SKM-1 treated with dmso at 0.1 percent for 144 hours (cell line): Measurements from ENCODE around the gene ARL5C.
A peak's percentile ranks its signal among the peaks of the same experiment; 100 is the strongest.

Source experiments
- DNase-seq: peaks from one replicate; lab custom pipeline; 2025; ENCODE audit not compliant: unreplicated experiment; lab: John Stamatoyannopoulos, UW

The ARL5C gene

DNA sequence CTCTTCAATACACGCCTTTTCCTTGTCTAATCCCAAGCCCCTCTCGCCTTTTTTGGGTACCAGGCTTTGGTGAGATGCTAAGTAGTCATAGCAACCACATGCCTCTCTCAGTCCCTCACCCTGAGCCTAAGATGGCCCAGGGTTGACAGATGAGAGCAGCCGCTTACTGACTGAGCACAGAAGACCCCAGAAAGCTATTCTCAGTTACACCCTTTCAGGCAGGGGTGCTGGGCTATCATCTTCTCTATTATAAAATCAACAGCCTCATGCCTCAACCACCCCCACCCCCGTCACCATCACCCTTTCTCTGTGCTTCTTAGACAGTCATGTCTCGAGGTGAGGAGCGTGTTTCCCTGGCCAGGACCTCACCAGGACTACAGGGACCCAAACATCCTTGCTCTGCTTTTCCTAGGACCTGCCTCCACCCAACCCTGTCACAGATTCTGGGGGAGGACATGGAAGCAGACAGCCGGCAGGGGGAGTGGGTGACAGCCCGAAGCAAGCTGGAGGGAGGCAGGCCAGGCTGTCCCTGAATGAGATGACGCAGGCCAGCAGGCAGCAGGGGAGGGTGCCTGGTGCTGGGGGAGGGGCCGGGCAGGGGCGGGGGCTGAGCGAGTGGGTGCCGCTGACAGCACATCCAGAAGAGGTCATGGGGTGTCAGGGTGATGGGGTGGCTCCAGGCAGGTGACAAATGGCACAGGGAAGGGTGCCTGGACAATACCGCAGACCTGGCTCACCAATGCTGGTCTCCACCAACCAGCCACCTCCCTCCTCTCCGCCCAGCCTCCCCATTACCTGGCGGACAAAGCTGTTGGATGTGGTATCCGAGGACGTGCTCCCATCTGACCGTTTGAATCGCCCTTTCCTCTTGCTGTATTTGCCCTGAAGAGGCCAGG is 28.4 kb upstream of the ARL5C start:
- DNase-seq = peak; percentile 44

- DNase-seq = no peak
Measured at GRCh38 chr17:39193346-39193745, 27.4 kb upstream of the ARL5C start.

GRCh38 chr17:39192901-39193300 is 26.9 kb upstream of the ARL5C start:
- DNase-seq = no peak

DNA sequence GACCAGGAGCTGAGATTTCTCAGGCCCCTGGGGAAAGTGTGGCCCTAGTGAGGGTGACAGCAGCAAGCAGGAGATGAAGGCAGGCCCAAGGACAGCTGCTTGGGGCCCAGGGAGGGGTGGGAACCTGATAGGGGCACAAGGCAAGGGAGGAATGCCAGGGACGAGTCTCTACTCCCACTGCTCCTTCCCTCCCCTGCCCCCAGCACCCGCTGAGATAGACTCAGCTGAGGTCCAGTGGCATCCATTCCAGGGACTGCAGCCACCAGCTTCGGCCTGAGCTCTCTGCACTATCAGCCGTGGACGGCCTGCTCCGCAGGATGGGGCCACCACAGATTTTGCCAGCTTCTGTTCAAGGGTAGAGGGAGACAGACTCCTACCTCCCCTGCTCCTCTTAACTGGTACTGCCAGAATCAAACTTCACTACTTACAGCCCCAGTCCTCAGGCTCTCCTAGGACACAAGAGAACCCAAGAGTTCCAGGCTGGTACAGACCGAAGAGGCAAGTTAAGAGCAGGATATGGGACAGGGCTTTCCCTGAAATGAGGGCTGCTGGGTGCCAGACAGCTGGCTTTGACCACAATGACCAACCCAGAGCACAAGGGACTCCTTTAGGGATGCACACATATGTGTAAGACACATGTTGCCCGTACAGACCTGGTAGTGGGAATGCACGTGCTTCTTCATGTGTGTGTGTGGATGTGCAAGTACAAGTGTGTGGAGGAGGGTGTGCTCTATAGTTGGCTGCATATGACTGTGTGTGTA is 26.0 kb upstream of the ARL5C start:
- DNase-seq = no peak

DNA sequence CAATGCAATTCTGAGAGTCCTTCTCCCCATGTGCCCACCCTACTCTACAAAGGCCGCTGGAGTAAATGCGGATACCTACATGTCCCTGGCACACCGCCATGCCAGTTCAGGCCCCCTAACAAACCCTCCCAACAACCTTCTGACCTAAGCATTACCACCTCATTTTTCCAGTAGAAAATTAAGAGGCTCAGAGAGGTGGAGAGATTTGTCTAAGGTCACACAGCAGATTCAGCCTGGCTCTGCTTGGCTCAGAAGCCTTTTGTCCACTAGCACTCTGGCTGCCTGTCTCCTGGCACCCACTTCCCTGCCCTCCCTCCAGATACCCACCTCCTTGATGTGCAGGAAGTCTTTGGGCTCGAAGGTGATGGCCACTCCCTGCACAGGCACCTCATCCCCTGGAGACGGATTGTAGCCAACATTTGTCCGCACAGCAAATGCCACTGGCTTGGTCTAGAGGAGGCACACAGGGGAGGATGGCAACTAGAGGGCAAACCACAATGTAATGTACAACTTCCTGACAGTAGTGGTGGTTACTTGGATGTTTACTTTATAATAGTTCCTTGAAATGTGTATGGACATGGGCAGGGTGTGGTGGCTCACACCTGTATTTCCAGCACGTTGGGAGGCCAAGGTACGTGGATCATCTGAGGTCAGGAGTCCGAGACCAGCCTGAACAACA is 21.3 kb upstream of the ARL5C start:
- DNase-seq = peak; percentile 17

GRCh38 chr17:39186481-39187002 is 20.6 kb upstream of the ARL5C start:
- DNase-seq = no peak

GRCh38 chr17:39183720-39184119 is 17.8 kb upstream of the ARL5C start:
- no peak for DNase-seq

- no peak for DNase-seq
Measured at GRCh38 chr17:39183045-39183444, 17.1 kb upstream of the ARL5C start.

DNA sequence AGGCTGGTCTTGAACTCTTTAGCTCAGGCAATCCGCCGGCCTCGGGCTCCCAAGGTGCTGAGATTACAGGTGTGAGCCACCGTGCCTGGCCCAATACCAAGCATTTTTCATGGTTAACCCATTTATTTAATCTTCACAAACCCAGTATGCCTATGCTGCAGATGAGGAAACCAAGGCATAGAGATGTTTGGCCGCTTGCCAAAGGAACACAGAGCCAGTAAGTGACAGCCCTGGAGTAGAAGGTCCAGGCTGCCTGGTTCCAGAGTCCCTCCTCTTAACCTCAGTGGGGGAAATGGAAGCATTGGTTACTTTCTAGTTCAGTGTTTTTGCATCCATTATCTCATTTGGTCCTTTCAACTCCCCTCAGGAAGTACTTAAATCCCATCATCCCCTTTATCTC is 15.3 kb upstream of the ARL5C start:
- DNase-seq = no peak

DNA sequence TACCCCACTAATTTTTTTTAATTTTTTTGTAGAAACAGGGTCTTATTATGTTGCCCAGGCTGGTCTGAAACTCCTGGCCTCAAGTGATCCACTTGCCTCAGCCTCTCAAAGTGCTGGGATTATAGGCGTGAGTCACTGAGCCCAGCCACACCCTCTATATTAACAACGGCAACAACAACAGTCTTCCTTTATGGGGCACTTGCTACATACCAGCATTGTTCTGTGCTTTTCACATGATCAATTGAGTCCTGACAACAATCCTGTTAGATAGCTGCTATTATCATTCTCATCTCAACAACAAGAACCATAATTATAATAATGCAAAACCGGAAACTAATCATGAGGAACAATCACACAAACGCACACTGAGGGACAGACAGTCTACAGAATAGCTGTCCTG is 12.6 kb upstream of the ARL5C start:
- no peak for DNase-seq

DNA sequence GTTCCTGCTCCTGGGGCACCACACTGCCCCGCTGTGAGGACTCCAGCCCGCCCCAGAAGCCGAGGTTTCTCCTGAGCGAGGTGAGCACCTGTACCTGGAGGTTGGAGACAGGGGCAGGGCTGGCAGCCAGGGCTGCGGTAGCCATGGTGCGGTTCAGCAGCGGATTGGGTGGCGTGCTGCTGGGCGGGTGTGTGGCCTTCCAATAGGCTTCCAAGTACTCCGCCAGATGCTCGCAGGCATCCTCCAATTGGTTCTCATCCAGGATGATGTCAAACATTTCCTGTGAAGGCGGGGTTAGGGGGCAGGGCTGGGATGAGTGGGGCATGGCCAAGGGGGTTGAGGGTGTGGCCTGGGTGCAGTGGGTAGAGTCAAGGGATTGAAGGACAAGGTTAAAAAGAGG is 11.3 kb upstream of the ARL5C start:
- no peak for DNase-seq

DNA sequence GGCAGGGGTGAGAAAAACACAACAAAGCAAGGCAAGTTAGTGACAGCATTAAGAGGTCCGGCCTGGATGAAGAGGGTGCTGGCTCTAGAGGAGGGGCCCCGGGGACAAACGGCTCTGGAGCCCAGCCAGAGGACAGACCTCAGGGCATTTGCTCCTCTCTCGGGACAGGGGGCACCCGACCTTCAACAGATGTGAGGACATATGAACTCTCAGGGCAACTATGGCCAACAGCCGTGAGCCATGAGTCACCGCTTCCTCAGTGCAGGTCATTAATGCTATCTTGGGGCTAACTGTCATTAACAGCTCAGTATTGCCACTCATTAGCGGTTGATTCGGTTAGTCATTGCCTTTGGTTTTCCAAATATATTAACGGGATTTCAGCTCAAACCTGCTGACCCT is 9.7 kb upstream of the ARL5C start:
- DNase-seq = no peak

- peak; percentile 67 for DNase-seq
Measured at GRCh38 chr17:39174920-39175694, 9.1 kb upstream of the ARL5C start.

- no peak for DNase-seq
Measured at GRCh38 chr17:39173526-39174274, 7.7 kb upstream of the ARL5C start.

- DNase-seq = no peak
Measured at GRCh38 chr17:39173080-39173479, 7.1 kb upstream of the ARL5C start.

- DNase-seq = no peak
Measured at GRCh38 chr17:39171933-39172332, 6.0 kb upstream of the ARL5C start.

DNA sequence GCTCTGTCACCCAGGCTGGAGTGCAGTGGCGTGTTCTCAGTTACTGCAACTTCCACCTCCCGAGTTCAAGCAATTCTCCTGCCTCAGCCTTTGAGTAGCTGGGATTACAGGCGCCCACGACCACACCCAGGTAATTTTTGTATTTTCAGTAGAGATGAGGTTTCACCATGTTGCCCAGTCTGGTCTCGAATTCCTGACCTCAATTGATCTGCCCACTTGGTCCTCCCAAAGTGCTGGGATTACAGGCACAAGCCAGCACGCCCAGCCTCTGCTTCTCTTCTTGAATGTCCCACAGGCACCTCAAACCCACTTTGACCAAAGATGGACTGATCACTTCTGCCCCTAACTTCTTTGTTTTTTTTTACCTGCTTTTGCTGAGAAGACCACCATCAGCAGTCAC is 4.6 kb upstream of the ARL5C start:
- no peak for DNase-seq

GRCh38 chr17:39170109-39170508 is 4.1 kb upstream of the ARL5C start:
- no peak for DNase-seq

- DNase-seq = no peak
Measured at GRCh38 chr17:39169518-39169917, 3.6 kb upstream of the ARL5C start.

DNA sequence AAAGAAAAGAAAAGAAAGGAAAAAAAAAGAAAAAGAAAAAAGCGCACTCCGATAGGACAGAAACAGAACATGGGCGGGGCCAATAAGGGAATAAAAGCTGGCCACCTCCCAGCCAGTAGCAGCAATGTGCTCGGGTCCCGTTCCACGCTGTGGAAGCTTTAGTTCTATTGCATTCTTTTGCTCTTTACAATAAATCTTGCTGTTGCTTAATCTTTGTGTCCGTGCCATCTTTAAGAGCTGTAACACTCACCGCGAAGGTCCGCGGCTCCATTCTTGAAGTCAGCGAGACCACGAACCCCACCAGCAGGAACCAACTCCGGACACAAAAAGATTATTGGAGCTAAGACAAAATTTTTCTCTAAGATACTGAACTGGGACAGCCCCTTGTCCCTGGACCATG is 3.1 kb upstream of the ARL5C start:
- DNase-seq = no peak
